Fibroblast of skin of right quadriceps (primary cell): ENCODE data around the gene KRT13.
A peak's percentile ranks its signal among the peaks of the same experiment; 100 is the strongest.

Experiments used
- DNase-seq: peaks from one replicate; pipeline ENCODE4 v3.0.0-alpha.2; 2013

KRT13 gene

GRCh38 chr17:41491476-41491875, 13.9 kb downstream of the KRT13 start:
- DNase-seq = no peak

- no peak for DNase-seq
Measured at GRCh38 chr17:41490000-41490990, 15.1 kb downstream of the KRT13 start.

GRCh38 chr17:41489531-41489930, 15.9 kb downstream of the KRT13 start, which contains the start of gene KRT36:
TSS of gene KRT36 (minus strand) at chr17:41489910. CDS start at chr17:41489864, 46 bp downstream.
- DNase-seq = no peak

- no peak for DNase-seq
Measured at GRCh38 chr17:41486809-41487530, 18.4 kb downstream of the KRT13 start.

- no peak for DNase-seq
Measured at GRCh38 chr17:41486316-41486715, 19.1 kb downstream of the KRT13 start.

GRCh38 chr17:41484920-41485904, 20.2 kb downstream of the KRT13 start:
- DNase-seq = no peak

- no peak for DNase-seq
Measured at GRCh38 chr17:41483991-41484826, 21.2 kb downstream of the KRT13 start.

GRCh38 chr17:41483531-41483930, 21.9 kb downstream of the KRT13 start:
- DNase-seq = no peak

GRCh38 chr17:41481036-41481435, 24.4 kb downstream of the KRT13 start, which contains the start of gene KRT35:
TSS of gene KRT35 (minus strand) at chr17:41481151. CDS start at chr17:41481097, 54 bp downstream.
- no peak for DNase-seq

- DNase-seq = no peak
Measured at GRCh38 chr17:41480581-41480980, 24.8 kb downstream of the KRT13 start.

GRCh38 chr17:41480136-41480535, 25.3 kb downstream of the KRT13 start:
- no peak for DNase-seq

- DNase-seq = no peak
Measured at GRCh38 chr17:41478237-41478636, 27.2 kb downstream of the KRT13 start.

GRCh38 chr17:41476866-41477815, 28.3 kb downstream of the KRT13 start:
- DNase-seq = no peak

- DNase-seq = no peak
Measured at GRCh38 chr17:41475421-41475820, 30.0 kb downstream of the KRT13 start.

- no peak for DNase-seq
Measured at GRCh38 chr17:41474863-41475262, 30.5 kb downstream of the KRT13 start.

GRCh38 chr17:41468346-41468745, 37.1 kb downstream of the KRT13 start:
- DNase-seq = no peak

GRCh38 chr17:41467561-41467960, 37.9 kb downstream of the KRT13 start:
- no peak for DNase-seq

GRCh38 chr17:41466988-41467387, 38.4 kb downstream of the KRT13 start, which contains the start of gene KRT32:
TSS of gene KRT32 (minus strand) at chr17:41467386. CDS start at chr17:41467325, 61 bp downstream.
- no peak for DNase-seq

GRCh38 chr17:41464682-41465081, 40.7 kb downstream of the KRT13 start:
- peak; percentile 92 for DNase-seq

- no peak for DNase-seq
Measured at GRCh38 chr17:41464173-41464572, 41.2 kb downstream of the KRT13 start.
